Erythroblast (primary cell): ENCODE measurements around the gene ZDHHC19.

Source experiments
- GATA1 ChIP-seq: IDR thresholded peaks from 2 replicates; pipeline ENCODE4 v1.6.1; 2011; ENCODE audit warnings: low read depth, mild to moderate bottlenecking, control low read depth, low read length, moderate library complexity
- POLR2A ChIP-seq: IDR thresholded peaks from 2 replicates; pipeline ENCODE4 v1.6.1; 2011; ENCODE audit warnings: mild to moderate bottlenecking, low read length

DNA sequence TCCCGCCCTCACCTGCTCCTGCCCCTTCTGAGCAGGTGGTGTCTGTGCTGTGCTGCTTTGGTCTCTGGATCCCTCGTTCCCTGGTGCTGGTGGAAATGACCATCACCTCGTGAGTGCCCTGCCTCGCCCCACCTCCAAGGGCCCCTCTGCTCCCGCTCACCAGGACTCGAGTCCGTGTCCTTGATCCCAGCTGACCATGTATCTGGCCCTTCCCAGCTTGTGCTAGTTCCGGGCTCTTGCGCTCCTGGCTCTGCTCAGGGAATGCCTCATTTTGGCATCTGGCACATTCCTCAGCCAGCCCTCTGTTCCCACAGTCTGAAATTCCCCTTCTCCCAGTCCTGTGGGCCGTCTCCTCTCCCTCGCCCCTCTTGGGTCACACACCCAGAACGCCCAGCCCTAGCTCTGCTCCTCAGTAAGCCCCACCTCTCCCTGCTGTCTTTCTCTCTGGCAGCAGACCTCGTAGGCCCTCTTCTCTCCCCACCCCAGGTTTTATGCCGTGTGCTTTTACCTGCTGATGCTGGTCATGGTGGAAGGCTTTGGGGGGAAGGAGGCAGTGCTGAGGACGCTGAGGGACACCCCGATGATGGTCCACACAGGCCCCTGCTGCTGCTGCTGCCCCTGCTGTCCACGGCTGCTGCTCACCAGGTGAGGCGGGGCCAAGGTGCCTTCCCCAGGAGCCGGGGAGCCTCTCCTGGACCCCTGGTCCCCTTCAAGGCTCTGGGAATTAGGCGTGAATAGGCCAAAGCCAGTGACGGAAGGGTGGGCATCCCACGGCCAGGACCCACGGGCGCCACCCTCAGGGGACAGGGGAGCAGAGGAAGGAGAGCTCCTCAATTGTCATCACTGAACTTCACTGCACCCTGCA, 16.7 kb upstream of the ZDHHC19 start:
- TF ChIP-seq POLR2A (no peak), GATA1 (no peak)
